ENCODE data around the gene HDHD2.

DNA sequence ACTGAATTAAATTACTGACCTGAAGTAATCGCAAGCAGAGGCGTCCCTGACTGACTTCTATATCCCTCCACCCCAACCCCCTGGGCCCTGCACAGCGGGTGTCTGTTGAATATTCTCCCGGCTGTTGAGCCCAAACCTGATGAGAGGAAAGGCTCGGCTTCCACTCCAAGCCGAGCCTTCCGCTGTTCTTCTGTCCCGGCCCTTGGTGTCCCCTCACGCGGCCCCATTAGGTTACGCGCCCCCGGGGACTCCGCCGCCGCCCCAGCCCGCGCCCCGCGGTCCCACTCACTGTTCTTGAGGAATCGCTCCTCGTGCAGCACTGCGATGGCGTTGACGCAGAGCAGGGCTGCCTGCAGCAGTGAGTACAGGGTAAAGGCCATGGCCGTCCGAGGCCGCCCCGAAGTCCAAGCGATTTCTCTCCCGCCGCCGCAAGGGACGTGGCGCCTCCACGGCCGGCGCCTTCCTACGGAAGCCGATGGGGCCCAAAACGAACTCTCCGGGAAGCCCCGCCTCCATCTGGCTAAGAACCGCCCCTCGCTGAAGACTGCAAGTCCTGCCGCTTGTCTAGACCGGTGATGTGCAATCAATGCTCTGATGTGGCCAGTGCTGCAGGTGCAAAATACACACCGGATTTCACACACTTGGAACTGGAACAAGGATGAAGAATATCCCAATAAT lies 25.7 kb upstream of the HDHD2 start, which contains the start of gene IER3IP1:
- TF ChIP-seq BHLHE40 (IDR thresholded peaks at IDR 0.05; ENCODE audit: borderline replicate concordance) (no peak), FOXK2 (IDR thresholded peaks at IDR 0.05) (no peak), SUZ12 (IDR thresholded peaks at IDR 0.05) (no peak)

Measured in HEK293T (cell line).